HG02610 (cell line): ENCODE measurements around the gene TCEAL2.
"Not testable (repeated sequence)": the region's sequence is repeated elsewhere in the genome, so short reads cannot be mapped to it uniquely, and the experiment has no call there.

Experiments used
- ATAC-seq: cut with Tn5 transposase; IDR thresholded peaks from one replicate; pipeline ENCODE4 v1.9.1; 2021; ENCODE audit warnings: mild to moderate bottlenecking, moderate library complexity; ENCODE audit not compliant: unreplicated experiment

The TCEAL2 gene

GRCh38 chrX:102125436-102125835 lies at the start of gene TCEAL2:
TSS of gene TCEAL2 (plus strand) at chrX:102125679. CDS start at chrX:102126831, 1,152 bp downstream.
- ATAC-seq = not testable (repeated sequence)

DNA sequence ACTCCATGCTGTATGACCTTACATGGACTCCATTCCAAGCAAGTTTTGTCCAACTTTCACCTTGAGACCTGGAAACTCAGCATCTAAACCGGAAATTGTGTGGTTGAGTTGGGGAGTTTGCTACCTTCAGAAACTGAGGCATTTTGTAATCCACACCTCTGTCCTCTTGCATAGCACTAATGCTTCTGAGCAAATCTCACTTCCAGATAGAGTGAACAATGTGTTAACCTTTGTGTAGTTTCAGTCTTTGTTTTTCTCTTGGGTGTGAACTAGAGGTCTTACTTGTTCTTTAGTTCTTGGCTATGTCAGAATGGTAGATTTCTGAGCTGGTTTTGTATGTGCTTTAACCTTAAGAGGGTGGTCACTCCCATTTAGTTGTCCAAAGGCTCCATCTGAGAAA lies 48.1 kb upstream of the TCEAL2 start:
- no peak for ATAC-seq

DNA sequence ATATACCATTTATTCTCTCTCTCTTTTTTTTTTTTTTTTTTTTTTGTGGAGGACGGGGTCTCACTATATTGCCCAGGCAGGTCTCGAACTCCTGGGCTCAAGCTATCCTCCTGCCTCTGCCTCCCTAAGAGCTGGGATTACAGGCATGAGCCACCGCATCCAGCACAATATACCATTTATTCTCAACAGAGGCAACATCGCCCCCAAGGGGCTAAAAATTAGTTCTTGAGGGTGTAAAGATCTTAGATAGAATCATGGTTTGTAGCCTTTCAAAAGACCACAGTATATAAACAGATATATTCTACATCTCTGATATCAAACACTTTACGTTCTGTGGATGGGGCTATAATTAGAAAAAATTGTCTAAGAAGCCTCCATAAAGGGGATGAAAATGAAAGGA lies 39.8 kb upstream of the TCEAL2 start:
- ATAC-seq = no peak

- ATAC-seq = no peak
These were observed 12.1 kb upstream of the TCEAL2 start for GRCh38 chrX:102113367-102113766.

- ATAC-seq = no peak
These were observed 9.7 kb upstream of the TCEAL2 start for GRCh38 chrX:102115748-102116147.

GRCh38 chrX:102125014-102125413 lies 465 bp upstream of the TCEAL2 start:
- ATAC-seq = not testable (repeated sequence)

DNA sequence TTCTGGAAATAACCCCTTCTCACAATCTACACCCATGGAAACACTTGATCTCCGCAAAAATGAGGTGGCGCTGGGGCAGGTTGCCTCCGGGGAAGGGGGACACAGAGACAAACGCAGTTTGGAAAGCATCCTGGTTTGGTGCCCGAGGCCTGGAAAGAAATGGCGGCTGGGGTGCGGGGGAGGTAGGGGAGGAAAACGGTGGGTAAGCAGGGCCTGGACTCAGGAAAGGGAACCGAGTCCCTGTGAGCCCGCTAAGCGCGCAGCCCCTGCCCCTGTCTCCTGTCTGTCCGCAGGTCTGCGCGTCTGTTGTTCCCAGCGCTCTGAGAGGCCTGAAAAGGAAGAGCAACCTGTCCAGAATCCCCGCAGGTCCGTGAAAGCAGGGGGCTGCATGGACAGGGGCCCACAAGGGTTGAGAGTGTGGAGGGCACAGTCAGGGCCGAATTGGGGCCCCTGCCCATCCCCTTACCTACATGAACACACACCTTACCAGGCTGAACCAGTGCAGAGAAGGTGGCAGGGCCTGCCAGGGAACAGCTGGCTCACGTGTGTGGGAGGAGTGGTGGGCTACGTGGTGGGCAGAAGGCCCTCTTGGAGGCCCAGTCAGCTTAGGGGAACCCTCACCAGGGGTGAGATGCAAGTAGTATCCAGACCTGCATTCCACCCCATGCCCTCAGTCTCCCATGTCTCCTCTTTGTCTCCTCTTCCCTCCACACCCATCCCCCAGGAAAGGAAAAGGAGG lies 770 bp downstream of the TCEAL2 start:
- ATAC-seq = not testable (repeated sequence)

DNA sequence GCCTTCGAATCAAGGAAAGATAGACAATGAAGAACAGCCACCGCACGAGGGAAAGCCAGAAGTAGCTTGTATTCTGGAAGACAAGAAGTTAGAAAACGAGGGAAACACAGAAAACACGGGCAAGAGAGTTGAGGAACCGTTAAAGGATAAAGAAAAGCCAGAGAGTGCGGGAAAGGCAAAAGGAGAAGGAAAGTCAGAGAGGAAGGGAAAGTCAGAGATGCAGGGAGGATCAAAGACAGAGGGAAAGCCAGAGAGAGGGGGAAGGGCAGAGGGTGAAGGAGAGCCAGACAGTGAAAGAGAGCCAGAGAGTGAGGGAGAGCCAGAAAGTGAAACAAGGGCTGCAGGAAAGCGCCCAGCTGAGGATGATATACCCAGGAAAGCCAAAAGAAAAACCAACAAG lies 1.4 kb downstream of the TCEAL2 start:
- ATAC-seq = no peak

DNA sequence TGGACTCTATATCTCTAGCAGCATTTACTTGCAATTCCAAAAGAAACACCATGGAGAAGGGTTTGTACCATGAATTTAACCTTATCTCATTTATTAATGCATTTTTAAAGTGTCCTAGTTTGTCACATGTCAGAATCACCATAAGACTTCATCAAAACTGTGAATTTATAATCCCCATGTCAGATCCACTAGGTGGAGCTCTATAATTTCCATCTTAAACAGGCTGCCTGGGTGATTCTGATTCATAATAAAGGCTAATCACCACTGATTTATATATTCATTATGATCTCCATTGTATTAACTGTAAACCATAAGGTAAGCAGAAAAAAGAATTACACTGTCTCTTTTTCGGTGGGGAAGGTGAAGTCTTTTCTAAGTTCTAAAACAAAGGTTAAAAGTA lies 4.0 kb downstream of the TCEAL2 start:
- ATAC-seq = no peak

- ATAC-seq = no peak
These were observed 12.6 kb downstream of the TCEAL2 start for GRCh38 chrX:102138064-102138463.

GRCh38 chrX:102140876-102141275 lies 15.4 kb downstream of the TCEAL2 start:
- not testable (repeated sequence) for ATAC-seq

- ATAC-seq = not testable (repeated sequence)
These were observed 16.2 kb downstream of the TCEAL2 start for GRCh38 chrX:102141631-102142030.

- ATAC-seq = not testable (repeated sequence)
These were observed 16.8 kb downstream of the TCEAL2 start, which contains the start of gene TCEAL6 for GRCh38 chrX:102142274-102142673. TSS of gene TCEAL6 (minus strand) at chrX:102142481.

DNA sequence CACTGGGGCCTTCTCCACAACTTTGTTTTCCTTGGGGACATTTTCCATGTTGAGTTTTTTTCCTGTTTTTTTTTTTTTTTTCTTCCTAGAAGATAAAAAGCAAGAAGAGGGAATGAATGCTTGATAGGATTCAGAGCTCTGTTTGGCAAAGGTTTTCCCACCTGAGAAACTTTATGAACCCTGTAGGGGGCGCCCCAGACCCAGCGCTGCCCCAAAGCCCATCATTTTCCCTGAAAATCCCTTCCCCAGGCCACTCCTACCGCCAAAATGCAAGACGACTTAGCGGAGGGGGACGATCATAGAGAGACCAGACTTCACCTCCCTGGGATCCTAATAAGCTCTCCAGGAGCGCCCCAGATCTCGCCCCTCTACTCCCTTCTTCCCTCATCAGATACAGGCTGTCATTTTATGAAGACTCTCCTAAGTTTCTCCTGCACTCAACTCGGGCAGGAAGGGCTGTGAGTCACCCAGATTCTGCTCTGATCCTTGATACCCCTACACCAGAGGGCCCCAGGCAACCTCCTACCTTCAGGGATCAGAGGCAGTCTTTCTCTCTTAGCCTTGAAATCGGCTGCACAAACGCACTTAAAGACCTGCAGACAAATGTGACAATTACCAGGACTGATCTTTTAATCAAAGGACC lies 28.9 kb downstream of the TCEAL2 start:
- ATAC-seq = no peak

GRCh38 chrX:102154900-102155805 lies 29.7 kb downstream of the TCEAL2 start:
- ATAC-seq = peak; percentile 20

GRCh38 chrX:102155806-102156179 lies 30.3 kb downstream of the TCEAL2 start, which contains the start of gene BEX5:
TSS of gene BEX5 (minus strand) at chrX:102155977. CDS start at chrX:102154265, 1,712 bp downstream.
- peak; percentile 94 for ATAC-seq
